AG10803 (cell line): ENCODE measurements around the gene RCN1.

Source experiments
- DNase-seq: peaks from one replicate; pipeline ENCODE4 v3.0.0; 2010; ENCODE audit warnings: low read depth
- H3K4me3 ChIP-seq: 2 replicates; pipeline ENCODE4 v1.5.1; 2011; ENCODE audit warnings: mild to moderate bottlenecking, low read length, control low read depth
- TF ChIP-seq, protein P1 (sequence below): conservative IDR thresholded peaks from 2 replicates; pipeline ENCODE4 v1.5.1; 2011; ENCODE audit warnings: mild to moderate bottlenecking, low read length, control low read depth, inconsistent platforms

The RCN1 gene

GRCh38 chr11:32080361-32080980 is 10.4 kb upstream of the RCN1 start:
- TF ChIP-seq, protein P1, sequence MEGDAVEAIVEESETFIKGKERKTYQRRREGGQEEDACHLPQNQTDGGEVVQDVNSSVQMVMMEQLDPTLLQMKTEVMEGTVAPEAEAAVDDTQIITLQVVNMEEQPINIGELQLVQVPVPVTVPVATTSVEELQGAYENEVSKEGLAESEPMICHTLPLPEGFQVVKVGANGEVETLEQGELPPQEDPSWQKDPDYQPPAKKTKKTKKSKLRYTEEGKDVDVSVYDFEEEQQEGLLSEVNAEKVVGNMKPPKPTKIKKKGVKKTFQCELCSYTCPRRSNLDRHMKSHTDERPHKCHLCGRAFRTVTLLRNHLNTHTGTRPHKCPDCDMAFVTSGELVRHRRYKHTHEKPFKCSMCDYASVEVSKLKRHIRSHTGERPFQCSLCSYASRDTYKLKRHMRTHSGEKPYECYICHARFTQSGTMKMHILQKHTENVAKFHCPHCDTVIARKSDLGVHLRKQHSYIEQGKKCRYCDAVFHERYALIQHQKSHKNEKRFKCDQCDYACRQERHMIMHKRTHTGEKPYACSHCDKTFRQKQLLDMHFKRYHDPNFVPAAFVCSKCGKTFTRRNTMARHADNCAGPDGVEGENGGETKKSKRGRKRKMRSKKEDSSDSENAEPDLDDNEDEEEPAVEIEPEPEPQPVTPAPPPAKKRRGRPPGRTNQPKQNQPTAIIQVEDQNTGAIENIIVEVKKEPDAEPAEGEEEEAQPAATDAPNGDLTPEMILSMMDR: no peak
- DNase-seq: peak; percentile 17
- H3K4me3 ChIP-seq: no peak overlapping the region

GRCh38 chr11:32081129-32081641 is 9.7 kb upstream of the RCN1 start:
- no peak overlapping the region for H3K4me3 ChIP-seq
- TF ChIP-seq, protein P1: no peak
- DNase-seq: peak; percentile 83

- TF ChIP-seq, protein P1: no peak
- DNase-seq: no peak
- no peak overlapping the region for H3K4me3 ChIP-seq
Measured at GRCh38 chr11:32081901-32082300, 9.0 kb upstream of the RCN1 start.

- DNase-seq: no peak
- TF ChIP-seq, protein P1: no peak
- H3K4me3 ChIP-seq: no peak overlapping the region
Measured at GRCh38 chr11:32082346-32082986, 8.4 kb upstream of the RCN1 start.

DNA sequence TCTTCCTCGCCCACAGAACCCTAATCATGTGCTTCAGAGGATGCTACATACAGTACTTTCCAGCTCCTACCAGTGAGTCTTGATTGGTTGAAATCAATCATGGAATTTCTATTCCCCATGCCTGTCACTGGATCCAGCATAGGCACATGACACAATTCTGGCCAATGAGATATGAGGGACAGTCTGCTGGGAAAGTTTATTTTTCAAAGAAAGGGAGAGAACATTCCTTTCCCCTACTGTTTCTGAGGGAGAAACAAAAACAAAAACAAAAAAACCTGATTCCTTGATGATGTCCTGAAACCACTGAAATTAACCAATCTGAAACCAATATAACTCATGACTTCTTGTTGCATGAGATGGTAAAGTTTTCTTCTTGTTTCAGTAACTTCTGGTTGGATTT is 3.3 kb upstream of the RCN1 start:
- no peak overlapping the region for H3K4me3 ChIP-seq
- DNase-seq: peak; percentile 75
- TF ChIP-seq, protein P1: no peak

- TF ChIP-seq, protein P1: no peak
- DNase-seq: peak; percentile 89
- 0 out of 2 replicates have a peak overlapping the region, but pooled peaks have one; percentile 4 for H3K4me3 ChIP-seq
Measured at GRCh38 chr11:32088117-32088941, 2.5 kb upstream of the RCN1 start.
